Uterus (tissue), 4 donors: ENCODE data around the gene GTF2H3. TPM values are rescaled to one million over a fixed set of nuclear protein-coding genes. Genes with fewer than 3 reads are reported as not detected.

ENCODE experiments used
- DNase-seq, 2 donors: peaks; one replicate each; pipeline ENCODE4 v3.0.0-alpha.2; 2019 to 2020
- H3K27ac ChIP-seq, 2 donors: fragments of 200-600 bp; sonication (generic); 1 replicate in 1 of 2; 2 replicates in 1 of 2; pipeline ENCODE4 v1.5.1; 2016 to 2018
- H3K27me3 ChIP-seq, 2 donors: fragments of 200-600 bp; sonication (generic); one replicate each; pipeline ENCODE4 v1.5.1; 2018 to 2019; ENCODE audit warnings: control low read depth in 1 of 2
- H3K36me3 ChIP-seq, 2 donors: fragments of 200-600 bp; sonication (generic); one replicate each; pipeline ENCODE4 v1.5.1; 2019; ENCODE audit warnings: control low read depth in 1 of 2
- H3K4me1 ChIP-seq, 2 donors: fragments of 200-600 bp; sonication (generic); one replicate each; pipeline ENCODE4 v1.5.1; 2018 to 2019; ENCODE audit warnings: control low read depth in 1 of 2
- H3K4me3 ChIP-seq, 2 donors: fragments of 200-600 bp; sonication (generic); 1 replicate in 1 of 2; 2 replicates in 1 of 2; pipeline ENCODE4 v1.5.1; 2018 to 2019; ENCODE audit warnings: mild to moderate bottlenecking in 1 of 2
- H3K9me3 ChIP-seq, 2 donors: fragments of 200-600 bp; sonication (generic); one replicate each; pipeline ENCODE4 v1.5.1; 2019; ENCODE audit warnings: control low read depth in 1 of 2
- POLR2A ChIP-seq, 2 donors: fragments of 450-650 bp; IDR thresholded peaks; one replicate each; pipeline ENCODE4 v1.6.1; 2016; ENCODE audit warnings: antibody characterized with exemption in 2 of 2, mild to moderate bottlenecking in 1 of 2, moderate library complexity in 1 of 2
- intact Hi-C: fragments of 100-400 bp; cut with DNase I; formaldehyde crosslinking; loops from one replicate; pipeline ENCODE4 v1.15.1; 2023; ENCODE audit warnings: low total_unique reads
- total RNA-seq, 4 donors: library from RNA; depleted of rRNA in 3 of 4; stranded (reverse); fragments of >200 nt in 3 of 4; gene quantifications; one replicate each; pipeline versions ENCODE4 v1.1.0 to v1.2.4, GENCODE V29; 2014 to 2023
- TF ChIP-seq, protein P1 (sequence below), 4 experiments: fragments of 200-600 bp in 2 of 4; fragments of 450-650 bp in 2 of 4; sonication (generic) in 2 of 4; IDR thresholded peaks; one replicate each; pipeline ENCODE4 v1.5.1; 2016 to 2019; ENCODE audit warnings: antibody characterized with exemption in 4 of 4, mild to moderate bottlenecking in 2 of 4, moderate library complexity in 1 of 4
- donor health status: DM: yes; HTN: yes; CAD: no.

GTF2H3 gene
- 10 to 100 TPM; 12.3 to 66.4 (median 31.1) TPM for total RNA-seq

DNA sequence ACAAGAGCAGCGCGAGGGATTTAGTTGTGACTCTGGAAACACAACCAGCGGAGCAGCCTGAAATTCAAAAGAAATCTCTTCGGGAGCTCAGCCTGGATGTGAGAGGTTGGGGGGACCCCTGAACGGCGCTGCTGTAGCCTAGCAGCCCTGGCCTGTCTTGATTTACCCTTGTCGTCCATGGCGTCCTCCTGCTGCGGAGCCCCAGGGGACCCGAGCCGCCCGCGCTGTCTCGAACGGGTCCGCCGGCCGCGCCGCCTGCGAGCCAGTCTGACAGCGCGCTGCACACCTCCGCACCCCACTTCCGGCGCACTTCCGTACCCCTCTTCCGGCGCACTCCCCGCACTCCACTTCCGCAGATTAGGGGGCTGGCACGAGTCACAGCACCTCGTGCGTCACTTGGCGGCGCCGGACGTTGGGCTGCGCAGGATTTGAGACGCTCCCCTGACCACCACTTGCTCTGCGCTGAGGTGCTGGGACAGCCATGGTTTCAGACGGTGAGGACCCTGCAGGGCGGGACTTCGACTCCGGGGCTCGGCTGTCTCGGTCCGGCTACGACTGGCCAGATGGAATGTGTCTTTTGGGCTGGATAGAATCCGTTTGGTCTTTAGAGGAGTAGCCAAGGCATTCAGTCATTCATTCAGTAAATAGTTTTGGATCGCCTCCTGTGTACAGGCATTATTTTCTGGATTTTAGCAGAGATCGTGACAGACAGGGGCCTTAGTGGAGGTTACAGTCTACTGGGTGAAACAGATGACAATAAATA, at the start of gene GTF2H3, which contains the start of gene EIF2B1:
GTF2H3 (plus strand) TSS at position 451 of the 763 bp plus-strand sequence; CDS start at position 482, 31 bp downstream.
EIF2B1 (minus strand) TSS at position 308 of the 763 bp plus-strand sequence; CDS start at position 179, 129 bp downstream.
- H3K9me3 ChIP-seq: no peaks in the 10 kb centered on the region
- TF ChIP-seq POLR2A (IDR thresholded peaks at IDR 0.05): peak; percentile 35 to 77
- TF ChIP-seq, protein P1, sequence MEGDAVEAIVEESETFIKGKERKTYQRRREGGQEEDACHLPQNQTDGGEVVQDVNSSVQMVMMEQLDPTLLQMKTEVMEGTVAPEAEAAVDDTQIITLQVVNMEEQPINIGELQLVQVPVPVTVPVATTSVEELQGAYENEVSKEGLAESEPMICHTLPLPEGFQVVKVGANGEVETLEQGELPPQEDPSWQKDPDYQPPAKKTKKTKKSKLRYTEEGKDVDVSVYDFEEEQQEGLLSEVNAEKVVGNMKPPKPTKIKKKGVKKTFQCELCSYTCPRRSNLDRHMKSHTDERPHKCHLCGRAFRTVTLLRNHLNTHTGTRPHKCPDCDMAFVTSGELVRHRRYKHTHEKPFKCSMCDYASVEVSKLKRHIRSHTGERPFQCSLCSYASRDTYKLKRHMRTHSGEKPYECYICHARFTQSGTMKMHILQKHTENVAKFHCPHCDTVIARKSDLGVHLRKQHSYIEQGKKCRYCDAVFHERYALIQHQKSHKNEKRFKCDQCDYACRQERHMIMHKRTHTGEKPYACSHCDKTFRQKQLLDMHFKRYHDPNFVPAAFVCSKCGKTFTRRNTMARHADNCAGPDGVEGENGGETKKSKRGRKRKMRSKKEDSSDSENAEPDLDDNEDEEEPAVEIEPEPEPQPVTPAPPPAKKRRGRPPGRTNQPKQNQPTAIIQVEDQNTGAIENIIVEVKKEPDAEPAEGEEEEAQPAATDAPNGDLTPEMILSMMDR (IDR thresholded peaks at IDR 0.05): peak in 2 of 4 experiments; percentile 14 to 41
- DNase-seq: peak; percentile 96 to 97
- intact Hi-C loops: no loop called here
- H3K27me3 ChIP-seq: no peaks in the 10 kb centered on the region
- no peaks in the 10 kb centered on the region for H3K36me3 ChIP-seq
- peak within 1 kb of the TSS; percentile 77 to 84 for H3K27ac ChIP-seq
- peak within 1 kb of the TSS; percentile 88 for H3K4me3 ChIP-seq
- peaks cover 0 to 6% of the 10 kb centered on the region in 2 donors for H3K4me1 ChIP-seq

DNA sequence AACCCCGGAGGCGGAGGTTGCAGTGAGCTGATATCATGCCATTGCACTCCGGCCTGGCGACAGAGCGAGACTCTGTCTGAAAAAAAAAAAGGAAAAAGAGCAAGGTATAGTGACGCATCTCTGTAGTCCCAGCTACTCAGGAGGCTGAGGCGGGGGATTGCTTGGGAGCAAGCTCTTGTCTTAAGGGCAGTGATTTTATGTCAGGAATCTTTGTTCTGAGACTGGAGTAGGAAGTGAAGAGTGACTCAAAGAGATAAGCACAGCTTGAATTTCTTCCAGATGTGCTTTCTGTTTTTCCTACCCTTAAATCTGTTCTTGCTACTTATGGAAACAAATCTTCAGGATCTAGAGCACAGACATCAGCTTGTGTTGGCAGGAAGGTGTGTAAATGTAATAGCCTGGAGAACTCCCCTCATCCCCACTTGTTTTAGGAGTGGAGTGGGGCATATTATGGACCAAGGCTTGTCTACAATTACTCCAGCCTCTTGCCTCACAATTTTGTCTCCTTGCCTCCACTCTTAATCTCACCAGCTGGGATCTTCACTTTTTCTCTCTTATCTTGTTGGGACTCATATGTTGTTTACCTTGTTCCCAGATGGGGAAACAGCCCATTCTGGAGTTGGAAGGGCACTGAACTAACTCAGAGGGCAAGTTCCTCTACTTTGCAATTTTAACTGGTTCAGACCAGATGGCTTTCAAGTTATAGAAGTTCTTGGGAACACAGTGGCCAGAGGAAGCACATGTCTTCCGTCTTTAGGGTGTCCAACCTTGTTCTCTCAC, 41.7 kb upstream of the GTF2H3 start:
- TF ChIP-seq, protein P1 (IDR thresholded peaks at IDR 0.05): no peak
- TF ChIP-seq POLR2A (IDR thresholded peaks at IDR 0.05): no peak
- no peaks in the 10 kb centered on the region for H3K27me3 ChIP-seq

GRCh38 chr12:123595729-123596128, 37.9 kb upstream of the GTF2H3 start:
- intact Hi-C loops: no loop called here
- H3K27me3 ChIP-seq: no peaks in the 10 kb centered on the region
- no peak overlapping the region for H3K27ac ChIP-seq
- no peaks in the 10 kb centered on the region for H3K4me1 ChIP-seq
- H3K9me3 ChIP-seq: no peaks in the 10 kb centered on the region
- H3K4me3 ChIP-seq: no peak overlapping the region
- no peak for TF ChIP-seq POLR2A (IDR thresholded peaks at IDR 0.05)
- DNase-seq: no peak
- H3K36me3 ChIP-seq: no peaks in the 10 kb centered on the region

More for the DNA sequence above, 41.7 kb upstream of the GTF2H3 start:
- H3K4me3 ChIP-seq: no peak overlapping the region
- H3K4me1 ChIP-seq: peaks cover 0 to 6% of the 10 kb centered on the region in 2 donors
- intact Hi-C loops: no loop called here
- H3K36me3 ChIP-seq: no peaks in the 10 kb centered on the region
- DNase-seq: no peak
- H3K9me3 ChIP-seq: no peaks in the 10 kb centered on the region
- no peak overlapping the region for H3K27ac ChIP-seq

- H3K36me3 ChIP-seq: no peaks in the 10 kb centered on the region
- no peaks in the 10 kb centered on the region for H3K9me3 ChIP-seq
- H3K4me1 ChIP-seq: no peaks in the 10 kb centered on the region
- no peak overlapping the region for H3K4me3 ChIP-seq
- H3K27ac ChIP-seq: no peak overlapping the region
- DNase-seq: no peak
- H3K27me3 ChIP-seq: no peaks in the 10 kb centered on the region
- intact Hi-C loops: no loop called here
- TF ChIP-seq, protein P1 (IDR thresholded peaks at IDR 0.05): no peak
- no peak for TF ChIP-seq POLR2A (IDR thresholded peaks at IDR 0.05)
Measured at GRCh38 chr12:123597100-123597499, 36.5 kb upstream of the GTF2H3 start.

DNA sequence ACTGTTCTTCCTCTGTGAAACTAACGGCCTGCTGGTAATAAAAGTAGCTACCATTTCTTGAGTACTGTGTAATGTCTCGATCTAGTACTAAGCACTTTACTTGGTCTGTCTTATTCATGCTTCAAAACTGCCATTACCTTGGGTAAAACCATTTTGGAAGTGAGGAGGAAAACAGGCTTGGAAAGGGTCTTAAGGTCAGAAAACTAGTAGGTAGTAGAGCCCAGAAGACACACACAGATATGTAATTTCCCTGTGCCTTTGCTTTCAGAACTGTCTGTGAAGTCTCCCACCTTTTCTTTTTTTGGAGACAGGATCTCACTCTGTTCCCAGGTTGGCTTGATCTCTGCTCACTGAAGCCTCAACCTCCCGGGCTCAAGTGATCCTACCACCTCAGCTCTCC, 35.1 kb upstream of the GTF2H3 start:
- Histone ChIP-seq H3K36me3 (no peaks in the 10 kb centered on the region), H3K9me3 (no peaks in the 10 kb centered on the region), H3K27me3 (no peaks in the 10 kb centered on the region), H3K27ac (no peak overlapping the region), H3K4me3 (no peak overlapping the region), H3K4me1 (no peaks in the 10 kb centered on the region)
- TF ChIP-seq, protein P1 (IDR thresholded peaks at IDR 0.05): no peak
- no peak for TF ChIP-seq POLR2A (IDR thresholded peaks at IDR 0.05)
- no peak for DNase-seq
- intact Hi-C loops: no loop called here
